Measurements from ENCODE around the gene RGS3. TPM values are rescaled to one million over a fixed set of nuclear protein-coding genes. Genes with fewer than 3 reads are reported as not detected.
A peak's percentile ranks its signal among the peaks of the same experiment; 100 is the strongest.

The RGS3 gene
- total and polyA plus RNA-seq, 2 of the 13 experiments (the other 11 are each of a cell fraction or from before 2014, with no cell fraction given): 17.1 to 28.8 TPM

DNA sequence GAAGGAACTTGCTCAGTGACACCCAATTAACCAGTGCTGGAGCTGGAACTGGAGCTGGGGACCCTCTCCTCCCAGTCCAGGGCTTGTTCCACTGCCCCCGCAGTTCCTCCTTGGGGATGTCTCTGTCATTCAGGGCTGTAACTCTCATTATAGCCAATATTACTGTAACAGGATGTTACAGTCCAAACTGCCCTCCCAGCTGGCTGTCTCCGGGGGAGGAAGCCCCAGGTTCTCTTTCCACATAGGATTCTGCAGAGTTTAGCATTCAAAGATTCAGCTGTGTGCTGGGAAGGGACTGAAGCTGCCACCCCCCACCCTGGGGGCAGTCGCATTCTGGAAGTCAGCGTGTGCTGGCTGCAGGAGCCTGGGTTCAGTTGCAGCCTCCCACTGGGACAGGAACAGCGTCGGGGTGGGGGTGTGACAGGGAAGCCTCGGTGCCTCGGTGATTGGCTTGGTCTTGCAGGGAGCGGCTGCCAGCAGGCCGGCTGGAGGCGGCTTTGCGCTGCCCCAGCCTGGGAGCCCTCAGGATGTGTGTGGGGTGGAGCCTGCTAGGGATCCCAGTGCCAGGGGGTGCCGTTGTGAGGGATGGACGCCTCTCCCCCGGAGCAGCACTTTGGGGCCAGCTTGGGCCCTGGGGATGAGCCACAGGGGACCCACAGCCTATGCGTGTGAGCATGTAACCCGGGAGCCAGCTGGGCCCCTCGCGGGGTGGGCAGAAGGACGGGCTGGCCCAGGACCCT, 101.1 kb downstream of the RGS3 start:
- Histone ChIP-seq H3K36me3 (replicated peaks in 1 of 2; ENCODE audit: control insufficient read depth in 1 of 2, insufficient read depth in 2 of 2, low read length in 2 of 2) (peaks cover 0 to 1% of the 10 kb centered on the region in 2 experiments; a peak in 3 of 5 replicates), H3K27me3 (ENCODE audit: control insufficient read depth in 1 of 2, insufficient read depth in 2 of 2, low read length in 2 of 2) (no peaks in the 10 kb centered on the region), H3K4me3 (replicated peaks in 1 of 3; ENCODE audit: insufficient read depth in 1 of 3, low read depth in 2 of 3, low read length in 3 of 3) (peak overlapping the region in 1 of 3 experiments; percentile 49; a peak in 2 of 6 replicates), H3K27ac (ENCODE audit: extremely low read length, insufficient read depth, low read length) (no peak overlapping the region), H3K79me2 (ENCODE audit: insufficient read depth, low read length) (no peaks in the 10 kb centered on the region), H3K9ac (ENCODE audit: insufficient read depth, low read depth, low read length) (0 out of 2 replicates have a peak overlapping the region, but pooled peaks have one; percentile 13), H3K4me2 (ENCODE audit: low read depth, low read length) (peak overlapping the region; percentile 70), H4K20me1 (ENCODE audit: insufficient read depth, low read length) (no peaks in the 10 kb centered on the region), H3K9me3 (ENCODE audit: low read length) (no peaks in the 10 kb centered on the region), H3K4me1 (ENCODE audit: insufficient read depth, low read length) (peaks cover 48% of the 10 kb centered on the region), H2AFZ (ENCODE audit: low read length) (no peak overlapping the region)
- intact Hi-C loops (cut with micrococcal nuclease; ENCODE audit: unreplicated experiment) (loop anchor here (2.0 kb wide), 1 partner anchor 16 kb away; no protein-coding TSS in a partner anchor), in situ Hi-C loops (cut with HindIII; ENCODE audit: extremely low pct_ligation_motif_present, low pct_unique_long_range_greater_than_20kb) (no loop called here)
- DNase-seq (ENCODE audit: low spot score) (no peak), FAIRE-seq (no peak), ATAC-seq (peak; percentile 13)
- ChIA-PET POLR2A (interaction anchor here (0.9 to 1.7 kb wide), 7 partner anchors 10 to 188 kb away, joined by 3 to 6 read pairs (median 3); partner anchors contain the start of gene HDHD3), CTCF (ENCODE audit: low intra/inter-chr PET ratio, low total read pairs) (no interaction called here)
- no TSS peak for BruUV-seq (replicated peaks)
- 0 out of 2 replicates have a peak, but pooled peaks have one; percentile 2 for TF ChIP-seq HNRNPL (IDR thresholded peaks at IDR 0.05; ENCODE audit: low read depth, low read length)
- no peak for TF ChIP-seq CBX5 (CRISPR knock-in tag; IDR thresholded peaks at IDR 0.05; ENCODE audit: borderline replicate concordance)
- WGBS (ENCODE audit: low lambda C conversion rate): 86% methylated on average over 7 of the region's 20 CpGs

DNA sequence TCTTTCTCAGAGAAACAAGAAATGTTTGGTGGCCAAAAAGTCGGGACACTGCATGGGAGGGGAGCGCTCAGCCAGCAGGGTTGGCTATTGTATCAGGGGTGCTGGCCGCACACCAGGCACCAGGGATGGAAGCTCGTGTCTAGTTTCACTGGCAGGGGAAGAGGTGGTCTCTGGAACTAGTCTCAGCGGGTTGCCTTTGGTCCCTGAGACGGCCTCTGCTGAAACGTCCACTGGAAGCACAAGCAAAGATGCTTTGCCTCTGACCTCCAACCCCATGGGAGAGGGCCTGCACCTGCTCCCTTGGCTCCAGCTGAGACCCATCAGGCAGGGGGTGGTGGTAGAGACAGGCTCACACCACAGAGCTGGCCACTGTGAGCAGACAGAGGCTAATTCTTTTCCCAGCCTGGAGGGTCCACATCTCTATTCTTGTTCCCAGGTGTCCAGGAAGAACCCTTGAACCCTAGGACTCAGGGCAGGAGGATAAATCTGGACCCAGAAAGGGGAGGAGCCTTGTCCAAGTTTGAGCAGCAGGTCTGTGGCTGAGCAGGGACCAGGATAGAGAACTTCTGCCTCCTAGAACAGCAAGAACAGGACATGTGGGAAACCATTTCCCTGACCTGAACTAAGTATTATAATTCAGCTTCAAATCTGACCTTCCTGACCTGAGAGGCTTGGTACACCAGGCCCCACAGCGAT, 102.6 kb downstream of the RGS3 start:
- Histone ChIP-seq H3K36me3 (replicated peaks in 1 of 2; ENCODE audit: control insufficient read depth in 1 of 2, insufficient read depth in 2 of 2, low read length in 2 of 2) (peaks cover 0 to 1% of the 10 kb centered on the region in 2 experiments; a peak in 3 of 5 replicates), H3K9ac (ENCODE audit: insufficient read depth, low read depth, low read length) (no peak overlapping the region), H4K20me1 (ENCODE audit: insufficient read depth, low read length) (no peaks in the 10 kb centered on the region), H3K4me1 (ENCODE audit: insufficient read depth, low read length) (peaks cover 53% of the 10 kb centered on the region), H3K27me3 (ENCODE audit: control insufficient read depth in 1 of 2, insufficient read depth in 2 of 2, low read length in 2 of 2) (no peaks in the 10 kb centered on the region), H3K27ac (ENCODE audit: extremely low read length, insufficient read depth, low read length) (no peak overlapping the region), H3K4me2 (ENCODE audit: low read depth, low read length) (peak overlapping the region; percentile 70; the same call in 1 of the 2 replicates), H3K9me3 (ENCODE audit: low read length) (no peaks in the 10 kb centered on the region), H3K79me2 (ENCODE audit: insufficient read depth, low read length) (no peaks in the 10 kb centered on the region), H3K4me3 (replicated peaks in 1 of 3; ENCODE audit: insufficient read depth in 1 of 3, low read depth in 2 of 3, low read length in 3 of 3) (0 out of 6 replicates have a peak overlapping the region, but pooled peaks of 1 of the 3 experiments have one; percentile 49), H2AFZ (ENCODE audit: low read length) (no peak overlapping the region)
- intact Hi-C loops (cut with micrococcal nuclease; ENCODE audit: unreplicated experiment): no loop called here
- DNase-seq (ENCODE audit: low spot score) (no peak), ATAC-seq (no peak), FAIRE-seq (no peak)
- no TSS peak for BruUV-seq (replicated peaks)
- TF ChIP-seq, protein P1, sequence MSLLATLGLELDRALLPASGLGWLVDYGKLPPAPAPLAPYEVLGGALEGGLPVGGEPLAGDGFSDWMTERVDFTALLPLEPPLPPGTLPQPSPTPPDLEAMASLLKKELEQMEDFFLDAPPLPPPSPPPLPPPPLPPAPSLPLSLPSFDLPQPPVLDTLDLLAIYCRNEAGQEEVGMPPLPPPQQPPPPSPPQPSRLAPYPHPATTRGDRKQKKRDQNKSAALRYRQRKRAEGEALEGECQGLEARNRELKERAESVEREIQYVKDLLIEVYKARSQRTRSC (CRISPR knock-in tag; IDR thresholded peaks at IDR 0.05; ENCODE audit: low read depth): no peak
- TF ChIP-seq ZNF235 (CRISPR knock-in tag; IDR thresholded peaks at IDR 0.05; ENCODE audit: borderline replicate concordance) (no peak), ZNF75D (CRISPR knock-in tag; IDR thresholded peaks at IDR 0.05; ENCODE audit: borderline replicate concordance) (no peak), ZNF138 (CRISPR knock-in tag; IDR thresholded peaks at IDR 0.05; ENCODE audit: low read depth) (no peak), ZNF207 (IDR thresholded peaks at IDR 0.05; ENCODE audit: borderline replicate concordance) (no peak), SSRP1 (CRISPR knock-in tag; IDR thresholded peaks at IDR 0.05) (no peak), CCDC6 (CRISPR knock-in tag; IDR thresholded peaks at IDR 0.05) (no peak), GATA4 (IDR thresholded peaks at IDR 0.05; ENCODE audit: borderline replicate concordance, low read depth) (no peak), TRIM24 (CRISPR knock-in tag; IDR thresholded peaks at IDR 0.05) (no peak), HCFC1 (IDR thresholded peaks at IDR 0.05; ENCODE audit: low read depth, low read length) (no peak), ZNF891 (CRISPR knock-in tag; IDR thresholded peaks at IDR 0.05) (no peak), HNRNPL (IDR thresholded peaks at IDR 0.05; ENCODE audit: low read depth, low read length) (no peak), ZSCAN22 (CRISPR knock-in tag; IDR thresholded peaks at IDR 0.05) (no peak), ZNF274 (CRISPR knock-in tag; IDR thresholded peaks at IDR 0.05) (no peak), CHCHD3 (CRISPR knock-in tag; IDR thresholded peaks at IDR 0.05) (no peak), MAFK (conservative IDR thresholded peaks at IDR 0.05 in 1 of 2, IDR thresholded peaks at IDR 0.05 in 1 of 2; ENCODE audit: low read length in 2 of 2) (no peak)
- in situ Hi-C loops (cut with HindIII; ENCODE audit: extremely low pct_ligation_motif_present, low pct_unique_long_range_greater_than_20kb): no loop called here
- ChIA-PET CTCF (ENCODE audit: low intra/inter-chr PET ratio, low total read pairs) (no interaction called here), POLR2A (interaction anchor here (0.9 to 1.7 kb wide), 4 partner anchors 9 to 111 kb away, joined by 3 to 6 read pairs (median 4); no protein-coding TSS in a partner anchor)
- 95% methylated on average over 5 of the region's 8 CpGs for WGBS (ENCODE audit: low lambda C conversion rate)
